Gastrocnemius medialis (tissue), 4 donors: Measurements from ENCODE around the gene MMP25. TPM values are rescaled to one million over a fixed set of nuclear protein-coding genes. Genes with fewer than 3 reads are reported as not detected.

Experiments used
- ATAC-seq, 2 donors: fragments of 150-250 bp; one replicate each; pipeline ENCODE4 v1.9.1; 2016
- DNase-seq, 2 donors: peaks; one replicate each; pipeline ENCODE4 v3.0.0-alpha.2; 2019
- H3K27ac ChIP-seq, 4 donors: fragments of 200-600 bp; sonication (generic); 1 replicate in 1 of 4; 2 replicates in 3 of 4; pipeline ENCODE4 v1.5.1; 2016 to 2018; ENCODE audit warnings: mild to moderate bottlenecking in 2 of 4, moderate library complexity in 1 of 4
- H3K27me3 ChIP-seq, 3 donors: fragments of 200-600 bp; sonication (generic) in 2 of 3; 1 replicate in 1 of 3; 2 replicates in 2 of 3; pipeline versions ENCODE4 v1.5.1 to v1.6.0; 2016 to 2019; ENCODE audit warnings: mild to moderate bottlenecking in 1 of 3, moderate library complexity in 1 of 3
- H3K36me3 ChIP-seq, 2 donors: fragments of 200-600 bp; sonication (generic) in 1 of 2; one replicate each; pipeline ENCODE4 v1.5.1; 2017 to 2018
- H3K4me1 ChIP-seq, 2 donors: fragments of 200-600 bp; sonication (generic) in 1 of 2; one replicate each; pipeline ENCODE4 v1.5.1; 2016 to 2017; ENCODE audit warnings: mild to moderate bottlenecking in 2 of 2
- H3K4me3 ChIP-seq, 4 donors: fragments of 200-600 bp; sonication (generic) in 3 of 4; 1 replicate in 1 of 4; 2 replicates in 3 of 4; pipeline ENCODE4 v1.5.1; 2016 to 2019; ENCODE audit warnings: mild to moderate bottlenecking in 2 of 4
- H3K9me3 ChIP-seq, 3 donors: fragments of 200-600 bp; sonication (generic) in 2 of 3; 1 replicate in 1 of 3; 2 replicates in 2 of 3; pipeline ENCODE4 v1.5.1; 2016 to 2019
- POLR2A ChIP-seq, 2 donors: fragments of 450-650 bp; IDR thresholded peaks; one replicate each; pipeline ENCODE4 v1.6.1; 2017; ENCODE audit warnings: antibody characterized with exemption in 2 of 2, mild to moderate bottlenecking in 2 of 2, moderate library complexity in 2 of 2
- in situ Hi-C, 4 donors: fragments of 200-750 bp; cut with MboI; loops; one replicate each; pipeline versions ENCODE4 v1.15.0 to v1.8.0; 2017; ENCODE audit warnings: low sequenced_read_pairs in 4 of 4
- intact Hi-C: fragments of 100-400 bp; cut with DNase I; formaldehyde crosslinking; loops from one replicate; pipeline ENCODE4 v1.15.1; 2023; ENCODE audit warnings: low total_unique reads
- total RNA-seq, 4 donors: library from RNA; depleted of rRNA; stranded (reverse); fragments of >200 nt; gene quantifications; one replicate each; pipeline versions ENCODE4 v1.1.0 to v1.2.3, GENCODE V29; 2016
- TF ChIP-seq, protein P1 (sequence below), 5 experiments: fragments of 450-650 bp in 3 of 5; fragments of 200-600 bp in 2 of 5; sonication (generic) in 2 of 5; IDR thresholded peaks in 4 of 5; conservative IDR thresholded peaks in 1 of 5; 1 replicate in 4 of 5; 2 replicates in 1 of 5; pipeline ENCODE4 v1.5.1; 2016 to 2019; ENCODE audit warnings: antibody characterized with exemption in 5 of 5, mild to moderate bottlenecking in 3 of 5, moderate library complexity in 3 of 5

Gene MMP25
- total RNA-seq, 4 donors from 2014 or later, result 0.15 to 0.75 (median 0.58) TPM; not detected in 1

DNA sequence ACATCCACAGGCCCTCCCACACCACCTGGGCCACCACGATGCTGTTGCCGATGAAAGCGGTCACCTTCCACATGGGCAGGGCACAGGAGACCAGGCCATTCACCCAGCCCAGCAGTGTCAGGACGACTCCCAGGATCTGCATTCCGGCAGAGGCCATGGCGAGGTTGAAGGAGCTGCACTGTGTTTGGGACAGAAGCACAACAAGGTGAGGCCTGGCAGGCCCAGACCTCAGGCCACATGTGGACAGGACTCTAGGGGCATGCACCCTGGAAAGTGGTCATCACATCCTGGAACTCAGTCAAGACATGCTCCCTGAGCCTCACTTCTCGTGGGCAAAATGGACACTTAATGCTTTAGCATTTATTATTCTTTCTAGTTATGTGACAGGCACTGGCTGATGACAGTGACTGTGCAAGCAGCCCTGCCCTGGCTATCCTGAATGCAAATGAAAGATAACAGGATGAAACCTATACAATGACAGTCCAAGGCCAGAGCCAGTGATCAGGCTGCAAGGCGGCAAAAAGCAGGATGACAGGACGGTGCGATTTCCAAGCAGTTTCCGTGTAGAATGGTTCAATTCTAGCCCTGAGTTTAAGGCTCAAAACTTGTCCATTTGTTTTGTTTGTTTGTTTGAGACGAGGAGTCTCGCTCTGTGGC is 30.4 kb upstream of the MMP25 start:
- intact Hi-C loops (no loop called here), in situ Hi-C loops (no loop called here)
- DNase-seq (no peak), ATAC-seq (no peak)
- TF ChIP-seq, protein P1, sequence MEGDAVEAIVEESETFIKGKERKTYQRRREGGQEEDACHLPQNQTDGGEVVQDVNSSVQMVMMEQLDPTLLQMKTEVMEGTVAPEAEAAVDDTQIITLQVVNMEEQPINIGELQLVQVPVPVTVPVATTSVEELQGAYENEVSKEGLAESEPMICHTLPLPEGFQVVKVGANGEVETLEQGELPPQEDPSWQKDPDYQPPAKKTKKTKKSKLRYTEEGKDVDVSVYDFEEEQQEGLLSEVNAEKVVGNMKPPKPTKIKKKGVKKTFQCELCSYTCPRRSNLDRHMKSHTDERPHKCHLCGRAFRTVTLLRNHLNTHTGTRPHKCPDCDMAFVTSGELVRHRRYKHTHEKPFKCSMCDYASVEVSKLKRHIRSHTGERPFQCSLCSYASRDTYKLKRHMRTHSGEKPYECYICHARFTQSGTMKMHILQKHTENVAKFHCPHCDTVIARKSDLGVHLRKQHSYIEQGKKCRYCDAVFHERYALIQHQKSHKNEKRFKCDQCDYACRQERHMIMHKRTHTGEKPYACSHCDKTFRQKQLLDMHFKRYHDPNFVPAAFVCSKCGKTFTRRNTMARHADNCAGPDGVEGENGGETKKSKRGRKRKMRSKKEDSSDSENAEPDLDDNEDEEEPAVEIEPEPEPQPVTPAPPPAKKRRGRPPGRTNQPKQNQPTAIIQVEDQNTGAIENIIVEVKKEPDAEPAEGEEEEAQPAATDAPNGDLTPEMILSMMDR (IDR thresholded peaks at IDR 0.05 in 4 of 5, conservative IDR thresholded peaks at IDR 0.05 in 1 of 5), result no peak
- no peak for TF ChIP-seq POLR2A (IDR thresholded peaks at IDR 0.05)
- peaks cover 0 to 13% of the 10 kb centered on the region in 2 donors for H3K4me1 ChIP-seq
- peaks cover 38 to 54% (median 45%) of the 10 kb centered on the region in 3 donors for H3K27me3 ChIP-seq
- no peaks in the 10 kb centered on the region for H3K36me3 ChIP-seq
- no peak overlapping the region for H3K4me3 ChIP-seq
- H3K27ac ChIP-seq, result no peak overlapping the region
- H3K9me3 ChIP-seq, result no peaks in the 10 kb centered on the region

DNA sequence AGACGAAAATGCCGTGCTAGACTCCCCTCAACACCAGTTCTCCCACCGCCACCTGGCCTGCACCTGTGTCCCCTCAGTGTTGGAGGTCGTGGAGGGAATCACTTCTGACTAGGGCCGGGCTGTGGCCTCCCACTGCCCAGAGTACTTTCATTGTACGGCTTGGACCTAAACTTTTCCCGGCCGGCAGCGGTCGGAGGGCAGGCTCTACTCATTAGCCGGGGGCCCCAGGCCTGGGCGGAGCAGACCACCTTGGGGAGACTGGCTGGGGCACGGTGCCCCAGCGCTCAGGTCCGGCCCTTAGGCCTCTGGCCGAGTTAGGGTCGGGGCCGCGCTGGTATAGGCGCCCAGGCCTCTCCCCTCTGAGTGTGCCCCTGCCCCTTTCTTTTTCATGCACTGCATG is 29.0 kb upstream of the MMP25 start:
- no peaks in the 10 kb centered on the region for H3K9me3 ChIP-seq
- H3K36me3 ChIP-seq, result no peaks in the 10 kb centered on the region
- H3K27ac ChIP-seq, result no peak overlapping the region
- peaks cover 10 to 27% of the 10 kb centered on the region in 2 donors for H3K4me1 ChIP-seq
- intact Hi-C loops (no loop called here), in situ Hi-C loops (no loop called here)
- H3K27me3 ChIP-seq, result peaks cover 31 to 46% (median 34%) of the 10 kb centered on the region in 3 donors
- no peak overlapping the region for H3K4me3 ChIP-seq
- DNase-seq (no peak), ATAC-seq (no peak)
- TF ChIP-seq, protein P1 (IDR thresholded peaks at IDR 0.05 in 4 of 5, conservative IDR thresholded peaks at IDR 0.05 in 1 of 5), result no peak
- TF ChIP-seq POLR2A (IDR thresholded peaks at IDR 0.05), result no peak

DNA sequence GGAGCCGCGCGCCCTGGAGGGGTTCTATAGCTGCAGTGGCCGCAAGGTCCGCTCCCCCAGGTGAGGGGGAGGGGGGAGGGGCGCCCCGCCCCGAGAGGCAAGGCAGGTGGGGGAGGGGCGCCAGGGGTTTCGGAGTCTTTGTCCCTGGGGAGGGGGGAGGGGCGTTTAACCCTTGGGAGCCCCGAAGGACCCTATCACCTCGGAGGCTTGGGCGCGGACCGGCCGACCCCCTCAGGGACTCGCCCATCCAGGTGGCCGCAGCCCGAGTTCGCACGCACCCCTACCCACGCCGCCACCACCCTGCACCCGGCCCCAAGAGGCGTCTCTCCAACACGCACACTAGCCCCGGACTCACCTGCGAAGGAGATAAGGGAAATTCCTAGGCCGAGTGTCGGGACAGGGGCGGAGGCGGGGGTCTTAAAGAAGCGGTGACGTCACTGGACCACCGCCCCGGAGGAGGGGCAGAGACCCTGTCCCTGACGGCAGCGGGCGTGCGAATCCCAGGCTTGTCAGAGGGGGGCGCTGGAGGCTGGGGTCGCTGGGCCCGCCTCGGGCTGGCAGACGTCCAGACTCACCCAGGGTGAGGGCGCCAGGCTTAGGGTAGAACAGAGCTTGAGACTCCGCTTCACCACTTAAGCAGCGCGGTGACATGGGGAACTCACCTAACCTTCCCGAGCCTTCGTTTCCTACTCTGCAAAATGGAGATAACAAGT is 28.4 kb upstream of the MMP25 start, which contains the start of gene CLDN6:
Gene CLDN6, minus strand, starts transcription at position 390 of the 713 bp plus-strand sequence. CDS start 2,162 bp downstream, outside the sequence.
- in situ Hi-C loops, result no loop called here
- TF ChIP-seq, protein P1 (IDR thresholded peaks at IDR 0.05 in 4 of 5, conservative IDR thresholded peaks at IDR 0.05 in 1 of 5), result peak in 2 of 5 experiments; percentile 15 to 17
- no peak for TF ChIP-seq POLR2A (IDR thresholded peaks at IDR 0.05)
- DNase-seq (no peak), ATAC-seq (no peak)
- Histone ChIP-seq H3K9me3 (no peaks in the 10 kb centered on the region), H3K27ac (no peak within 1 kb of the TSS), H3K4me3 (no peak within 1 kb of the TSS), H3K27me3 (peaks cover 25 to 40% (median 28%) of the 10 kb centered on the region in 3 donors), H3K4me1 (peaks cover 16 to 33% of the 10 kb centered on the region in 2 donors), H3K36me3 (no peaks in the 10 kb centered on the region)
- intact Hi-C loops, result no loop called here

DNA sequence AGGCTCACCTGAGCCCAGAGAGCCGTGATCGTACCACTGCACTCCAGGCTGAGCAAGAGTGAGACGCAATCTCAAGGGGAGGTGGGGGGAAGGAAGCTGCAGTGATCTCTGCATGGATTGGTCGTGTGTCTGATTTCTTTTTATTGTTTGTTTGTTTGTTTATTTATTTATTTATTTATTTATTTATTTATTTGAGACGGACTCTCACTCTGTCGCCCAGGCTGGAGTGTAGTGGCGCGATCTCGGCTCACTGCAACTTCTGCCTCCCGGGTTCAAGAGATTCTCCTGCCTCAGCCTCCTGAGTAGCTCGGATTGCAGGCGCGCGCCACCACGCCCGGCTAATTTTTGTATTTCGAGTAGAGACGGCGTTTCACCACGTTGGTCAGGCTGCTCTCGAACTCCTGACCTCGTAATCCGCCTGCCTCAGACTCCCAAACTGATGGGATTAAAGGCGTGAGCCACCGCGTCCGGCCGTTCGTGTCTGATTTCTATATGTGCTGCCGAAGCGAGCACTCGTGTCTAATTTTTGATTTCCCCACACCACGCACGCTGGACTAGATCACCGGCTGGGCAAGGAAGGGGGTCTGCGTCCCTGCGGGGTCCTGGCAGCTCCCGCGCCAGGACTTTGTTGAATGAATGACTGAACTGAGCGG is 26.6 kb upstream of the MMP25 start:
- peak overlapping the region in 2 of 4 donors; percentile 96 to 98 for H3K27ac ChIP-seq
- DNase-seq (no peak), ATAC-seq (no peak)
- TF ChIP-seq POLR2A (IDR thresholded peaks at IDR 0.05), result no peak
- TF ChIP-seq, protein P1 (IDR thresholded peaks at IDR 0.05 in 4 of 5, conservative IDR thresholded peaks at IDR 0.05 in 1 of 5), result no peak
- H3K36me3 ChIP-seq, result no peaks in the 10 kb centered on the region
- H3K4me3 ChIP-seq, result peak overlapping the region; percentile 48 to 99 (median 76)
- in situ Hi-C loops, result no loop called here
- intact Hi-C loops, result loop anchor here (1.0 to 5.0 kb wide), 5 partner anchors 15 to 972 kb away; partner anchors contain the start of genes NTHL1, TSC2 and ZNF263
- H3K9me3 ChIP-seq, result no peaks in the 10 kb centered on the region
- peaks cover 30 to 47% of the 10 kb centered on the region in 2 donors for H3K4me1 ChIP-seq
- H3K27me3 ChIP-seq, result peaks cover 13 to 25% (median 15%) of the 10 kb centered on the region in 3 donors
